Esophagus muscularis mucosa (tissue), 4 donors: ENCODE measurements around the gene EFCAB3. TPM values are rescaled to one million over a fixed set of nuclear protein-coding genes. Genes with fewer than 3 reads are reported as not detected.
"Not testable (repeated sequence)": the region's sequence is repeated elsewhere in the genome, so short reads cannot be mapped to it uniquely, and the experiment has no call there.

Source experiments
- DNase-seq: peaks from one replicate; pipeline ENCODE4 v3.0.0-alpha.2; 2017; ENCODE audit errors: extremely low spot score
- H3K27ac ChIP-seq, 4 donors: fragments of 200-600 bp; sonication (generic); replicated peaks in 1 of 4; 1 replicate in 3 of 4; 2 replicates in 1 of 4; pipeline ENCODE4 v1.5.1; 2016 to 2019; ENCODE audit warnings: mild to moderate bottlenecking in 1 of 4
- H3K27me3 ChIP-seq, 4 donors: fragments of 200-600 bp; sonication (generic); one replicate each; pipeline versions ENCODE4 v1.5.1 to v1.6.0; 2016 to 2019
- H3K36me3 ChIP-seq, 4 donors: fragments of 200-600 bp; sonication (generic); one replicate each; pipeline ENCODE4 v1.5.1; 2016 to 2019
- H3K4me1 ChIP-seq, 4 donors: fragments of 200-600 bp; sonication (generic); one replicate each; pipeline ENCODE4 v1.5.1; 2016 to 2019
- H3K4me3 ChIP-seq, 4 donors: fragments of 200-600 bp; sonication (generic); 1 replicate in 2 of 4; 2 replicates in 2 of 4; pipeline ENCODE4 v1.5.1; 2016 to 2019; ENCODE audit warnings: mild to moderate bottlenecking in 4 of 4, moderate library complexity in 1 of 4
- H3K9me3 ChIP-seq, 4 donors: fragments of 200-600 bp; sonication (generic); 1 replicate in 3 of 4; 2 replicates in 1 of 4; pipeline ENCODE4 v1.5.1; 2016 to 2019
- EP300 ChIP-seq: sonication (generic); formaldehyde crosslinking; IDR thresholded peaks from one replicate; pipeline ENCODE4 v1.6.1; 2017; ENCODE audit warnings: antibody characterized with exemption
- POLR2A ChIP-seq: fragments of 450-650 bp; IDR thresholded peaks from one replicate; pipeline ENCODE4 v1.6.1; 2017; ENCODE audit warnings: antibody characterized with exemption, moderate library complexity, mild to moderate bottlenecking, low read depth
- POLR2AphosphoS5 ChIP-seq, 2 donors: sonication (generic); formaldehyde crosslinking; IDR thresholded peaks; one replicate each; pipeline ENCODE4 v1.6.1; 2017; ENCODE audit warnings: antibody characterized with exemption in 2 of 2
- WGBS: methylation state at CpG from one replicate; pipeline ENCODE4 v1.1.5; 2018; 5-methylcytosine and 5-hydroxymethylcytosine counted together
- intact Hi-C: fragments of 100-400 bp; cut with DNase I; formaldehyde crosslinking; loops from one replicate; pipeline ENCODE4 v1.15.1; 2023
- small RNA-seq, 3 donors: library from RNA; depleted of rRNA; stranded (forward); fragments of <200 nt; gene quantifications; one replicate each; pipeline ENCODE3, GENCODE V24; 2016
- total RNA-seq, 4 donors: library from RNA; depleted of rRNA; stranded (reverse); fragments of >200 nt; gene quantifications; one replicate each; pipeline versions ENCODE4 v1.1.0 to v1.2.1, GENCODE V29; 2016
- TF ChIP-seq, protein P1 (sequence below), 3 experiments: fragments of 200-600 bp in 2 of 3; fragments of 450-650 bp in 1 of 3; sonication (generic) in 2 of 3; IDR thresholded peaks; one replicate each; pipeline ENCODE4 v1.5.1; 2017 to 2019; ENCODE audit warnings: antibody characterized with exemption in 3 of 3, mild to moderate bottlenecking in 2 of 3, moderate library complexity in 1 of 3

Gene EFCAB3
- total RNA-seq, 4 donors from 2014 or later = not detected

DNA sequence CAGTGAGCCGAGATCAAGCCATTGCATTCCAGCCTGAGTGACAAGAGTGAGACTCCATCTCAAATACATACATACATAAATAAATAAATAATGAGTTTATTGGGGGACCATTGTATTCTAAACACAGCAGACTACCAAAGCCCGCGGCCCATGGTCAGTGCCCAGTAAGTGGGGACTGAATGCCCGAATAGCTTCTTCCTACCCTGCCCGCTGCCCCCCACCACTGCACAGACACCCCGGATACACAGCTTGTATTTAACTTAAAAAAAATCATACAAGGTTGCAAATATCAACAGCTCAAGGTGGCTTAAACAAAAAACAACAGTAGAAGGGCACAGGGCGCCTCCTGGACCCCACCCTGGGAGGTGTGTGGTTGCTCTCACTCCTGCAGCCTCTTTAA is 75.7 kb downstream of the EFCAB3 start:
- Histone ChIP-seq H3K9me3 (no peaks in the 10 kb centered on the region), H3K4me3 (no peak overlapping the region), H3K27ac (no peak overlapping the region), H3K27me3 (no peaks in the 10 kb centered on the region), H3K4me1 (no peaks in the 10 kb centered on the region), H3K36me3 (no peaks in the 10 kb centered on the region)
- WGBS = 99% methylated on average over 7 of the region's 7 CpGs
- intact Hi-C loops = no loop called here
- DNase-seq = no peak
- TF ChIP-seq POLR2A (no peak), EP300 (no peak), POLR2AphosphoS5 (IDR thresholded peaks at IDR 0.05) (no peak)
- TF ChIP-seq, protein P1, sequence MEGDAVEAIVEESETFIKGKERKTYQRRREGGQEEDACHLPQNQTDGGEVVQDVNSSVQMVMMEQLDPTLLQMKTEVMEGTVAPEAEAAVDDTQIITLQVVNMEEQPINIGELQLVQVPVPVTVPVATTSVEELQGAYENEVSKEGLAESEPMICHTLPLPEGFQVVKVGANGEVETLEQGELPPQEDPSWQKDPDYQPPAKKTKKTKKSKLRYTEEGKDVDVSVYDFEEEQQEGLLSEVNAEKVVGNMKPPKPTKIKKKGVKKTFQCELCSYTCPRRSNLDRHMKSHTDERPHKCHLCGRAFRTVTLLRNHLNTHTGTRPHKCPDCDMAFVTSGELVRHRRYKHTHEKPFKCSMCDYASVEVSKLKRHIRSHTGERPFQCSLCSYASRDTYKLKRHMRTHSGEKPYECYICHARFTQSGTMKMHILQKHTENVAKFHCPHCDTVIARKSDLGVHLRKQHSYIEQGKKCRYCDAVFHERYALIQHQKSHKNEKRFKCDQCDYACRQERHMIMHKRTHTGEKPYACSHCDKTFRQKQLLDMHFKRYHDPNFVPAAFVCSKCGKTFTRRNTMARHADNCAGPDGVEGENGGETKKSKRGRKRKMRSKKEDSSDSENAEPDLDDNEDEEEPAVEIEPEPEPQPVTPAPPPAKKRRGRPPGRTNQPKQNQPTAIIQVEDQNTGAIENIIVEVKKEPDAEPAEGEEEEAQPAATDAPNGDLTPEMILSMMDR (IDR thresholded peaks at IDR 0.05) = no peak

DNA sequence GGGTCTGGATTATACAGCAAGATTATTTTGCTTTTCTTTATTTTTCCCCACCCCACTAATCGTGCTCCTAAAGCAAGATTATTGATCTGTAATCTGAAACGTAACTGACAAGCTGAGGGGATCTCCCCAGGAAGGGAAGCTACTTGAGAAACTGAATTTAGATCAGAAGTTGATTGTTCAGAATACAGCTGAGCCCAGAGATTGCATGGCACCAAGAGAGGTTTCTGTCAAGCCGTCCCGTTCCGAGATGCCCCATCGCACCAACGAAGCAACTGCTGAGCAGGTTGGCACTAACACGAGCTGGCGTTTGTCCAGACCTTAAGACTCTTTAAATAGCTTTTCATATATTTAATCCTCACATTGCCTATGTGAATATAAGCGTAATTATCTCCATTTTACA is 78.1 kb downstream of the EFCAB3 start:
- H3K4me1 ChIP-seq, H3K36me3 ChIP-seq, H3K9me3 ChIP-seq, H3K4me3 ChIP-seq, H3K27me3 ChIP-seq, H3K27ac ChIP-seq, intact Hi-C loops, DNase-seq: not testable (repeated sequence)
- WGBS = 79% methylated on average over 10 of the region's 10 CpGs

DNA sequence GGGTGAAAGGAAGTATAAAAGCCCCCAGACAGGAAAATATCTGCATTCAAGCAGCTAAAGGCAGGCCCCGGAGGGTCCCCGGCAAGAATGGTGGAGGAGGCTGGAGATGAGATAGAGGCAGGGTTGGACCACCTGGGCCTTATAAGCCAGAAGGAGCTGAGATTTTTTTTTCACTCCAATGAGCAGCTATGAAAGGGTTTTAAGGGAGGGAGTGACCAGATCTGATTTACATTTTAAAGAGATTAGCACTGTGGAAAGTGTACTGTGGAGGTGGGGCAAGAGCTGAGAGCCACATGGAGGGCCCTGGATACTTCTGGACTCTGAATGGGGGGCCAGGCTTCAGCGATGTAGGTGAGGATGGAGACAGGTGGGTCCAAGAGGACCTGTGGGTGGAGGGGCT is 84.1 kb downstream of the EFCAB3 start:
- H3K4me3 ChIP-seq, H3K27ac ChIP-seq, H3K9me3 ChIP-seq, H3K36me3 ChIP-seq, H3K4me1 ChIP-seq, intact Hi-C loops, H3K27me3 ChIP-seq, DNase-seq: not testable (repeated sequence)
- WGBS = 93% methylated on average over 3 of the region's 3 CpGs

DNA sequence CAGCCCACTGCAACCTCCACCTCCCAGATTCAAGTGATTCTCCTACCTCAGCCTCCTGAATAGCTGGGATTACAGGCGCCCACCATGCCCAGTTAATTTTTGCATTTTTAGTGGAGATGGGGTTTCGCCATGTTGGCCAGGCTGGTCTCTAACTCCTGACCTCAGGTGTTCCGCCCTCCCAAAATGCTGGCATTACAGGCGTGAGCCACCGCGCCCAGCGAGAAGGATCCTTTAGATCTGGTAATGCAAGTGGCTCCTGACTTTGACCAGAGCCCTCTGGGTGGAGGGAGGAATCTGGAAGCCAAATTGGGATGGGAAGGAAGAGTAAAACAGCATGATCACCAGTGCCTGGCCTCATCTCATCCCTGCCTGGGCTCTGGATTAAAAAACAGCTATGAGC is 84.9 kb downstream of the EFCAB3 start:
- DNase-seq, H3K36me3 ChIP-seq, H3K27me3 ChIP-seq, H3K9me3 ChIP-seq, H3K4me3 ChIP-seq, intact Hi-C loops, H3K4me1 ChIP-seq, H3K27ac ChIP-seq: not testable (repeated sequence)
- 97% methylated on average over 7 of the region's 7 CpGs for WGBS

Small RNA genes within 50 kb of the gene (small RNA-seq; reads per million reads assigned to genes)
- gene RNU7-52P = 0 reads per million in 3 donors

Other genes with a start within 250 kb of the EFCAB3 start
- 10 to 100 TPM; 12.2 to 14.3 (median 13.5) TPM for gene METTL2A, start 43.3 kb downstream of the EFCAB3 start, total RNA-seq
- 10 to 100 TPM; 35.3 to 43.2 (median 38.3) TPM for gene TLK2, start 98.3 kb downstream of the EFCAB3 start, total RNA-seq
- 10 to 100 TPM; 31.0 to 57.7 (median 40.4) TPM for gene MRC2, start 247.1 kb downstream of the EFCAB3 start, total RNA-seq